Right cardiac atrium (tissue), 5 donors: Measurements from ENCODE around the gene DPEP2NB. TPM values are rescaled to one million over a fixed set of nuclear protein-coding genes. Genes with fewer than 3 reads are reported as not detected.

Experiments used
- polyA plus RNA-seq: library from polyadenylated mRNA; stranded (reverse); fragments of 200-250 nt; gene quantifications from one replicate; pipeline ENCODE4 v1.2.3, GENCODE V29; 2013
- total RNA-seq, 4 donors: library from RNA; stranded (reverse); fragmentation: NEBNext Ultra II Directional; extraction: Animal tissue kit (Norgen Biotek cat#: 25700); gene quantifications; one replicate each; pipeline ENCODE4 v1.2.1, GENCODE V29; 2021
- donor health status: healthy with polysubstance abuse.
- donor health status: DM: no; HTN: yes; CAD: no.
- donor health status: DM: no; HTN: no; CAD: no.
- donor health status: DM: no; HTN: yes; CAD: no; lungs with severe emphysema.
- donor health status: DM: yes; HTN: yes; CAD: no.

The DPEP2NB gene
- total and polyA plus RNA-seq, 5 donors = not detected

Other genes with a start within 250 kb of the DPEP2NB start
- gene RANBP10, start 209.4 kb downstream of the DPEP2NB start, total RNA-seq = 10 to 100 TPM; 11.1 to 16.3 (median 12.4) TPM
- 6.9 TPM for gene RANBP10, start 209.4 kb downstream of the DPEP2NB start, polyA plus RNA-seq
- under 1 TPM; 0.56 to 0.94 (median 0.79) TPM for gene TSNAXIP1, start 209.0 kb downstream of the DPEP2NB start, total RNA-seq
- gene TSNAXIP1, start 209.0 kb downstream of the DPEP2NB start, polyA plus RNA-seq = 1.1 TPM
- gene THAP11, start 173.6 kb downstream of the DPEP2NB start, total RNA-seq = 10 to 100 TPM; 27.5 to 34.0 (median 32.0) TPM
- gene THAP11, start 173.6 kb downstream of the DPEP2NB start, polyA plus RNA-seq = 20.8 TPM
- gene NUTF2, start 169.0 kb downstream of the DPEP2NB start, total RNA-seq = 10 to 100 TPM; 66.6 to 80.7 (median 68.2) TPM
- 125 TPM for gene NUTF2, start 169.0 kb downstream of the DPEP2NB start, polyA plus RNA-seq
- gene CENPT, start 168.2 kb downstream of the DPEP2NB start, total RNA-seq = 10 to 100 TPM; 24.3 to 29.0 (median 27.4) TPM
- 26.7 TPM for gene CENPT, start 168.2 kb downstream of the DPEP2NB start, polyA plus RNA-seq
- 10 to 100 TPM; 29.7 to 35.6 (median 31.9) TPM for gene EDC4, start 142.9 kb downstream of the DPEP2NB start, total RNA-seq
- gene EDC4, start 142.9 kb downstream of the DPEP2NB start, polyA plus RNA-seq = 21.7 TPM
- gene NRN1L, start 131.0 kb downstream of the DPEP2NB start, total RNA-seq = under 1 TPM in 1 of 4 donors, not detected in 3; 0.53 TPM
- 0.41 TPM for gene NRN1L, start 131.0 kb downstream of the DPEP2NB start, polyA plus RNA-seq
- 10 to 100 TPM; 23.8 to 31.1 (median 27.0) TPM for gene PSKH1, start 122.7 kb downstream of the DPEP2NB start, total RNA-seq
- 26.8 TPM for gene PSKH1, start 122.7 kb downstream of the DPEP2NB start, polyA plus RNA-seq
- under 1 TPM in 3 of 4 donors, not detected in 1; 0.37 to 0.94 (median 0.42) TPM for gene CTRL, start 84.0 kb downstream of the DPEP2NB start, total RNA-seq
- gene CTRL, start 84.0 kb downstream of the DPEP2NB start, polyA plus RNA-seq = 0.66 TPM
- 10 to 100 TPM; 49.1 to 64.0 (median 58.5) TPM for gene PSMB10, start 79.1 kb downstream of the DPEP2NB start, total RNA-seq
- gene PSMB10, start 79.1 kb downstream of the DPEP2NB start, polyA plus RNA-seq = 92.8 TPM
- gene LCAT, start 71.8 kb downstream of the DPEP2NB start, total RNA-seq = 10 to 100 TPM; 15.0 to 27.0 (median 16.1) TPM
- 17.4 TPM for gene LCAT, start 71.8 kb downstream of the DPEP2NB start, polyA plus RNA-seq
- gene SLC12A4, start 47.3 kb downstream of the DPEP2NB start, total RNA-seq = 100 to 1,000 TPM in 1 of 4 donors, 10 to 100 TPM in 3; 64.6 to 114 (median 66.8) TPM
- gene SLC12A4, start 47.3 kb downstream of the DPEP2NB start, polyA plus RNA-seq = 49.3 TPM
- not detected for gene DPEP3, start 35.4 kb downstream of the DPEP2NB start, total RNA-seq
- gene DPEP3, start 35.4 kb downstream of the DPEP2NB start, polyA plus RNA-seq = not detected
- gene DPEP2, start 16.4 kb downstream of the DPEP2NB start, total RNA-seq = 1 to 10 TPM; 1.2 to 2.7 (median 1.8) TPM
- gene DPEP2, start 16.4 kb downstream of the DPEP2NB start, polyA plus RNA-seq = 1.5 TPM
- gene DDX28, start 7.3 kb upstream of the DPEP2NB start, total RNA-seq = 1 to 10 TPM; 6.7 to 7.8 (median 7.4) TPM
- 8.4 TPM for gene DDX28, start 7.3 kb upstream of the DPEP2NB start, polyA plus RNA-seq
- gene DUS2, start 7.4 kb upstream of the DPEP2NB start, total RNA-seq = 1 to 10 TPM; 5.1 to 9.5 (median 6.8) TPM
- 4.3 TPM for gene DUS2, start 7.4 kb upstream of the DPEP2NB start, polyA plus RNA-seq
- gene NFATC3, start 69.5 kb upstream of the DPEP2NB start, total RNA-seq = 10 to 100 TPM; 28.7 to 34.7 (median 33.6) TPM
- 8.1 TPM for gene NFATC3, start 69.5 kb upstream of the DPEP2NB start, polyA plus RNA-seq
- under 1 TPM; 0.14 to 0.59 (median 0.36) TPM for gene ESRP2, start 220.2 kb upstream of the DPEP2NB start, total RNA-seq
- 0.16 TPM for gene ESRP2, start 220.2 kb upstream of the DPEP2NB start, polyA plus RNA-seq
- gene PLA2G15, start 229.5 kb upstream of the DPEP2NB start, total RNA-seq = 10 to 100 TPM; 20.2 to 30.8 (median 28.7) TPM
- gene PLA2G15, start 229.5 kb upstream of the DPEP2NB start, polyA plus RNA-seq = 18.2 TPM
- gene SLC7A6, start 248.6 kb upstream of the DPEP2NB start, total RNA-seq = 10 to 100 TPM; 39.0 to 60.7 (median 51.3) TPM
- 25.0 TPM for gene SLC7A6, start 248.6 kb upstream of the DPEP2NB start, polyA plus RNA-seq